ENCODE results near the gene FRG1. TPM values are rescaled to one million over a fixed set of nuclear protein-coding genes. Genes with fewer than 3 reads are reported as not detected.
"Not testable (repeated sequence)": the region's sequence is repeated elsewhere in the genome, so short reads cannot be mapped to it uniquely, and the experiment has no call there.

FRG1 gene
- total and polyA plus RNA-seq, 10 of the 15 experiments (the other 5 are each of a cell fraction or from before 2014, with no cell fraction given): 28.9 to 190 (median 58.6) TPM

- Histone ChIP-seq H3K27ac (ENCODE audit: control insufficient read depth, insufficient read depth) (no peak overlapping the region), H3K4me1 (ENCODE audit: control insufficient read depth, insufficient read depth, low read length) (no peaks in the 10 kb centered on the region), H3K27me3 (replicated peaks in 1 of 2; ENCODE audit: control insufficient read depth in 2 of 2, insufficient read depth in 2 of 2, low read length in 1 of 2) (no peaks in the 10 kb centered on the region), H3K9ac (ENCODE audit: control insufficient read depth, insufficient read depth, low read length) (no peak overlapping the region), H2AFZ (ENCODE audit: control insufficient read depth, low read depth, low read length) (no peak overlapping the region), H3K4me2 (ENCODE audit: control insufficient read depth, insufficient read depth) (no peak overlapping the region), H3K4me3 (no peak overlapping the region), H3K36me3 (ENCODE audit: control insufficient read depth in 2 of 2, insufficient read depth in 2 of 2, low read length in 1 of 2) (no peaks in the 10 kb centered on the region), H3K79me2 (ENCODE audit: control insufficient read depth, insufficient read depth, low read length) (no peaks in the 10 kb centered on the region), H4K20me1 (ENCODE audit: control insufficient read depth, insufficient read depth) (no peaks in the 10 kb centered on the region), H3K9me3 (replicated peaks; ENCODE audit: control insufficient read depth, insufficient read depth, low read length) (no peaks in the 10 kb centered on the region; the same call in 1 of the 3 replicates)
- intact Hi-C loops (cut with micrococcal nuclease; ENCODE audit: unreplicated experiment) (no loop called here), in situ Hi-C loops (cut with MboI) (no loop called here)
- DNase-seq (ENCODE audit: low read depth, low spot score) (no peak), FAIRE-seq (peak; percentile 44), ATAC-seq (no peak)
- no peak for TF ChIP-seq BCLAF1 (IDR thresholded peaks at IDR 0.05)
- TF ChIP-seq IKZF1 (conservative IDR thresholded peaks at IDR 0.05): no peak
- no peak for TF ChIP-seq PBX3 (IDR thresholded peaks at IDR 0.05; ENCODE audit: insufficient replicate concordance, low read depth, low read length)
- no peak for TF ChIP-seq E2F8 (IDR thresholded peaks at IDR 0.05; ENCODE audit: low read depth, partially characterized antibody)
- TF ChIP-seq HCFC1 (IDR thresholded peaks at IDR 0.05; ENCODE audit: low read length): no peak
- no peak for TF ChIP-seq BMI1 (IDR thresholded peaks at IDR 0.05; ENCODE audit: borderline replicate concordance)
- TF ChIP-seq POLR2A (IDR thresholded peaks at IDR 0.05; ENCODE audit: low read depth, low read length): no peak
- TF ChIP-seq EZH2 (IDR thresholded peaks at IDR 0.05; ENCODE audit: borderline replicate concordance, control insufficient read depth, low read depth, low read length): no peak
- TF ChIP-seq FOXM1 (IDR thresholded peaks at IDR 0.05; ENCODE audit: low read depth, low read length): no peak
- TF ChIP-seq STAT1 (conservative IDR thresholded peaks at IDR 0.05): no peak
- no peak for TF ChIP-seq POLR2AphosphoS5 (IDR thresholded peaks at IDR 0.05; ENCODE audit: low read length)
- TF ChIP-seq CHD1 (IDR thresholded peaks at IDR 0.05; ENCODE audit: low read depth, low read length): no peak
- TF ChIP-seq ZNF274 (IDR thresholded peaks at IDR 0.05; ENCODE audit: insufficient read depth, insufficient read length): no peak
- ChIA-PET RAD21 (ENCODE audit: unreplicated experiment) (no interaction called here), POLR2A (interaction anchor here (0.6 kb wide), 1 partner anchor 101 kb away, joined by 4 read pairs; no protein-coding TSS in a partner anchor), SMC1A (ENCODE audit: uncharacterized antibody, unreplicated experiment) (no interaction called here), CTCF (interaction anchor here (0.9 kb wide), 1 partner anchor 17 kb away, joined by 5 read pairs; no protein-coding TSS in a partner anchor)
- no TSS peak for BruUV-seq (replicated peaks)
- whole genome bisulfite sequencing (ENCODE audit: insufficient coverage, insufficient replicate concordance, low lambda C conversion rate, missing lambda C conversion rate): 0% methylated on average over 1 of the region's 1 CpG
Observed at GRCh38 chr4:189921058-189921457, 19.6 kb upstream of the FRG1 start.

- SMC1A ChIA-PET (ENCODE audit: uncharacterized antibody, unreplicated experiment); CTCF ChIA-PET; FAIRE-seq: not testable (repeated sequence)
Observed at GRCh38 chr4:189926742-189927141, 13.9 kb upstream of the FRG1 start.

More at GRCh38 chr4:189926742-189927141, 13.9 kb upstream of the FRG1 start:
- H4K20me1 ChIP-seq (ENCODE audit: control insufficient read depth, insufficient read depth); DNase-seq (ENCODE audit: low read depth, low spot score); H3K4me2 ChIP-seq (ENCODE audit: control insufficient read depth, insufficient read depth); H3K9me3 ChIP-seq (replicated peaks; ENCODE audit: control insufficient read depth, insufficient read depth, low read length); H2AFZ ChIP-seq (ENCODE audit: control insufficient read depth, low read depth, low read length); RAD21 ChIA-PET (ENCODE audit: unreplicated experiment); H3K79me2 ChIP-seq (ENCODE audit: control insufficient read depth, insufficient read depth, low read length); H3K27me3 ChIP-seq (replicated peaks in 1 of 2; ENCODE audit: control insufficient read depth in 2 of 2, insufficient read depth in 2 of 2, low read length in 1 of 2); ATAC-seq; H3K4me3 ChIP-seq; H3K4me1 ChIP-seq (ENCODE audit: control insufficient read depth, insufficient read depth, low read length); POLR2A ChIA-PET; H3K36me3 ChIP-seq (ENCODE audit: control insufficient read depth in 2 of 2, insufficient read depth in 2 of 2, low read length in 1 of 2); H3K9ac ChIP-seq (ENCODE audit: control insufficient read depth, insufficient read depth, low read length); in situ Hi-C loops (cut with MboI); H3K27ac ChIP-seq (ENCODE audit: control insufficient read depth, insufficient read depth); intact Hi-C loops (cut with micrococcal nuclease; ENCODE audit: unreplicated experiment); BruUV-seq (replicated peaks): not testable (repeated sequence)
- 100% methylated on average over 1 of the region's 5 CpGs for whole genome bisulfite sequencing (ENCODE audit: insufficient coverage, insufficient replicate concordance, low lambda C conversion rate, missing lambda C conversion rate)
